H1 (cell line): ENCODE data around the gene NPBWR2. TPM values are rescaled to one million over a fixed set of nuclear protein-coding genes. Genes with fewer than 3 reads are reported as not detected.
A peak's percentile ranks its signal among the peaks of the same experiment; 100 is the strongest.

ENCODE experiments used
- ATF2 ChIP-seq: IDR thresholded peaks from 2 replicates; pipeline ENCODE4 v1.6.1; 2012; ENCODE audit warnings: low read length, inconsistent platforms
- BCL11A ChIP-seq, 2 experiments: IDR thresholded peaks; one replicate each; pipeline ENCODE4 v1.6.1; 2011; ENCODE audit warnings: low read depth in 2 of 2, low read length in 2 of 2, mild to moderate bottlenecking in 2 of 2
- BRCA1 ChIP-seq: IDR thresholded peaks from 2 replicates; pipeline ENCODE4 v1.6.1; 2012; ENCODE audit warnings: low read depth, low read length, improper control_type of control experiment
- CBX5 ChIP-seq: fragments of 300-800, 300-1000 bp; sonication (generic); IDR thresholded peaks from 2 replicates; pipeline ENCODE4 v1.7.1; 2016; ENCODE audit warnings: antibody characterized with exemption, low read length, low read depth
- CHD2 ChIP-seq: IDR thresholded peaks from 2 replicates; pipeline ENCODE4 v1.6.1; 2012; ENCODE audit warnings: low read length, improper control_type of control experiment
- E2F6 ChIP-seq: IDR thresholded peaks from 2 replicates; pipeline ENCODE4 v1.6.1; 2012; ENCODE audit warnings: inconsistent platforms
- EGR1 ChIP-seq: IDR thresholded peaks from 2 replicates; pipeline ENCODE4 v1.6.1; 2011; ENCODE audit warnings: low read depth, low read length, borderline replicate concordance
- GABPA ChIP-seq: IDR thresholded peaks from 2 replicates; pipeline ENCODE4 v1.6.1; 2011; ENCODE audit warnings: mild to moderate bottlenecking, low read length, moderate library complexity, borderline replicate concordance; ENCODE audit not compliant: insufficient read depth
- HDAC2 ChIP-seq, 2 experiments: fragments of 300-600 bp in 1 of 2; sonication (generic) in 1 of 2; IDR thresholded peaks; 2 replicates each; pipeline ENCODE4 v1.6.1; 2011 to 2012; ENCODE audit warnings: low read depth in 2 of 2, low read length in 2 of 2, mild to moderate bottlenecking in 2 of 2, moderate library complexity in 2 of 2, borderline replicate concordance in 1 of 2, inconsistent platforms in 1 of 2
- JUND ChIP-seq: IDR thresholded peaks from 2 replicates; pipeline ENCODE4 v1.6.1; 2011; ENCODE audit warnings: mild to moderate bottlenecking, improper control_type of control experiment, low read length
- NANOG ChIP-seq: IDR thresholded peaks from 2 replicates; pipeline ENCODE4 v1.6.1; 2011; ENCODE audit warnings: low read length, low read depth, mild to moderate bottlenecking, inconsistent platforms; ENCODE audit not compliant: insufficient read depth, poor library complexity, severe bottlenecking
- PHF8 ChIP-seq: fragments of 200-600 bp; sonication (generic); conservative IDR thresholded peaks from 2 replicates; pipeline ENCODE4 v1.7.1; 2012; ENCODE audit warnings: low read depth, mild to moderate bottlenecking, inconsistent platforms, low read length, moderate library complexity
- POLR2A ChIP-seq, 2 experiments: IDR thresholded peaks; 1 replicate in 1 of 2; 2 replicates in 1 of 2; pipeline ENCODE4 v1.6.1; 2011; ENCODE audit warnings: low read depth in 2 of 2, low read length in 2 of 2, mild to moderate bottlenecking in 2 of 2; ENCODE audit errors: control extremely low read depth in 1 of 2
- POLR2AphosphoS5 ChIP-seq: IDR thresholded peaks from 2 replicates; pipeline ENCODE4 v1.6.1; 2011; ENCODE audit warnings: low read depth, low read length
- RAD21 ChIP-seq, 2 experiments: IDR thresholded peaks in 1 of 2; conservative IDR thresholded peaks in 1 of 2; 2 replicates each; pipeline ENCODE4 v1.6.1; 2011; ENCODE audit warnings: low read depth in 2 of 2, low read length in 2 of 2, improper control_type of control experiment in 1 of 2, inconsistent platforms in 1 of 2, mild to moderate bottlenecking in 1 of 2, moderate library complexity in 1 of 2
- SAP30 ChIP-seq: fragments of 300-600 bp; sonication (generic); IDR thresholded peaks from 2 replicates; pipeline ENCODE4 v1.7.1; 2012; ENCODE audit warnings: low read length, moderate library complexity, mild to moderate bottlenecking, inconsistent platforms; ENCODE audit not compliant: insufficient read depth, insufficient replicate concordance
- SP1 ChIP-seq: IDR thresholded peaks from 2 replicates; pipeline ENCODE4 v1.6.1; 2011; ENCODE audit warnings: low read depth, low read length
- SP4 ChIP-seq: IDR thresholded peaks from 2 replicates; pipeline ENCODE4 v1.6.1; 2012; ENCODE audit warnings: low read length, inconsistent platforms
- SRF ChIP-seq: IDR thresholded peaks from 2 replicates; pipeline ENCODE4 v1.6.1; 2011; ENCODE audit warnings: mild to moderate bottlenecking, low read depth, low read length, moderate library complexity
- TEAD4 ChIP-seq: IDR thresholded peaks from 2 replicates; pipeline ENCODE4 v1.6.1; 2012; ENCODE audit warnings: low read depth, low read length, inconsistent platforms, mixed read lengths
- USF2 ChIP-seq: IDR thresholded peaks from 2 replicates; pipeline ENCODE4 v1.6.1; 2011; ENCODE audit warnings: low read length, improper control_type of control experiment
- ZNF274 ChIP-seq: IDR thresholded peaks from 2 replicates; pipeline ENCODE4 v1.7.0; 2012; ENCODE audit warnings: low read length, borderline replicate concordance; ENCODE audit errors: extremely low read depth
- polyA plus RNA-seq, 7 experiments: library from polyadenylated mRNA; depleted of rRNA in 3 of 7; stranded (reverse) in 5 of 7; unstranded in 2 of 7; fragments of >200 nt in 5 of 7; fragments of 200-250 nt in 2 of 7; gene quantifications; 1 replicate in 5 of 7; 2 replicates in 1 of 7; 4 replicates in 1 of 7; pipeline versions ENCODE4 v1.2.1 to v1.2.3, GENCODE V29; 2011 to 2013; ENCODE audit warnings: missing spikeins in 2 of 7, mixed read lengths in 2 of 7
- total RNA-seq: library from RNA; stranded (reverse); fragmentation: NEBNext Ultra II Directional; extraction: Animal tissue kit (Norgen Biotek cat#: 25700); gene quantifications from 2 replicates; pipeline ENCODE4 v1.2.1, GENCODE V29; 2021

Gene NPBWR2
- total and polyA plus RNA-seq, 2 of the 8 experiments (the other 6 are each of a cell fraction or from before 2014, with no cell fraction given) = not detected

- TF ChIP-seq RAD21 (IDR thresholded peaks at IDR 0.05 in 1 of 2, conservative IDR thresholded peaks at IDR 0.05 in 1 of 2; ENCODE audit: low read depth in 2 of 2, low read length in 2 of 2) (peak; percentile 68 to 77), SP4 (0 out of 2 replicates have a peak, but pooled peaks have one; percentile 3), BRCA1 (no peak), SAP30 (no peak), PHF8 (no peak), GABPA (no peak), BCL11A (IDR thresholded peaks at IDR 0.05; ENCODE audit: low read depth in 2 of 2, low read length in 2 of 2) (no peak), POLR2A (IDR thresholded peaks at IDR 0.05; ENCODE audit: control extremely low read depth in 1 of 2, low read depth in 2 of 2, low read length in 2 of 2) (no peak), NANOG (no peak), EGR1 (no peak), E2F6 (no peak), JUND (no peak), POLR2AphosphoS5 (no peak), CHD2 (no peak), USF2 (no peak), HDAC2 (IDR thresholded peaks at IDR 0.05; ENCODE audit: borderline replicate concordance in 1 of 2, low read depth in 2 of 2, low read length in 2 of 2) (peak in 1 of 2 experiments; percentile 20; a peak in 1 of 4 replicates), CBX5 (no peak), ATF2 (no peak), SRF (no peak), ZNF274 (no peak), TEAD4 (no peak), SP1 (no peak)
These were observed 24.0 kb downstream of the NPBWR2 start (continued) for GRCh38 chr20:64083378-64083803.
